ENCODE measurements around the gene OR52J3.

GRCh38 chr11:5037926-5038325, 8.4 kb upstream of the OR52J3 start:
- TF ChIP-seq SMC3 (IDR thresholded peaks at IDR 0.05; ENCODE audit: low read depth, low read length) (no peak), CTCF (IDR thresholded peaks at IDR 0.05) (no peak), GABPA (IDR thresholded peaks at IDR 0.05; ENCODE audit: low read depth) (no peak), POLR2AphosphoS5 (IDR thresholded peaks at IDR 0.05; ENCODE audit: low read depth, low read length) (no peak), MEF2A (IDR thresholded peaks at IDR 0.05; ENCODE audit: borderline replicate concordance, low read depth) (no peak), CHD2 (IDR thresholded peaks at IDR 0.05; ENCODE audit: low read length, partially characterized antibody) (no peak), RAD21 (IDR thresholded peaks at IDR 0.05; ENCODE audit: low read length) (no peak), IRF3 (IDR thresholded peaks at IDR 0.05; ENCODE audit: low read depth, low read length) (no peak), MXI1 (IDR thresholded peaks at IDR 0.05; ENCODE audit: low read depth, low read length) (no peak), ZBTB33 (IDR thresholded peaks at IDR 0.05; ENCODE audit: borderline replicate concordance, low read depth) (no peak), RFX5 (IDR thresholded peaks at IDR 0.05; ENCODE audit: low read length) (no peak)

All from SK-N-SH (cell line).